ENCODE data around the gene FYN.

FYN gene

DNA sequence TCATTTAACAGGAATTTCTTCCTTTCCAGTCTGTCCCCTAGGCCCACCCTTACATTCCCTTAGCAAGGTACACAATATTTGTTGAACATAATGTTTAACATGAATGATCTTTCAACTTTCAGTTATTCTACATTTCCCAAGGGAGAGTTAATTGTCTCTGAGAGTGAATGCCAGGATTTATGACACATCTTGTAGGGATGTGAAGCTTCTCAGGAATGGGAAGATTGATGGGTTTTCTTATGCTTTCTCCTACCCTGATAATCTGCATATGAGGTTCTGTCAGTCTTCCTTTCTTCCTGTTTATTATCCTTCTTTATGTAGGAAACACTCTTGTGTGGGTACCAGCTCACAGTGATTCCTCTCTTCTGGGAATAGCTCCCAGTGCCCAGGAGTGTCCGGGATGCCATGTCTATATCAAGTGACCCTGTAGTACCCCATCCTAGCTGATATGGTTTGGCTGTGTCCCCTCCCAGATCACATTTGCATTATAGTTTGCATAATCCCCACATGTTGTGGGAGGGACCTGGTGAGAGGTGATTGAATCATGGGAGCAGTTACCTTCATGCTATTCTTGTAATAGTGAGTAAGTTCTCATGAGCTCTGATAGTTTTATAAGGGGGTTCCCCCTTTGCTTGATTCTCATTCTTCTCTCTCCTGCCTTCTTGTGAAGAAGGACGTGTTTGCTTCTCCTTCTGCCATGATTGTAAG, 7.1 kb upstream of the FYN start:
- DNase-seq: no peak

DNA sequence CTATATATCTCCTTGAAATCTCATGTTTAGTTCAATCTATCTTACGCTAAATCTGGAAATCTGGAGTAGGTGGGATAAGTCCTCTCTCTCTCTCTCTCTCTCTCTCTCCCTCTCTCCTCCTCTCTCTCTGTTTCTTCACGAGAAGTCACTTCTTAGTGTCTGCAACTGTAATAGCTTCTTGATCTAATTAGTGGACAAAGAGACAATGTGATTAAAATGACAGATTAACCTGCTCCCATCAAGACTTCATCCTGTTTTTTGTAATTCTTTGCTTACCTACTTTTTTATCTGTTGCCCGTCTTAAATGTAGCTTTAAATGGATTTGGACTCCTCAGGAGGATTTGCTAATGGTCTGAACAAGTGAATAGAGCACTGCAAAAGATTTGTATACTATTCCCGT, 2.5 kb upstream of the FYN start:
- no peak for DNase-seq

DNA sequence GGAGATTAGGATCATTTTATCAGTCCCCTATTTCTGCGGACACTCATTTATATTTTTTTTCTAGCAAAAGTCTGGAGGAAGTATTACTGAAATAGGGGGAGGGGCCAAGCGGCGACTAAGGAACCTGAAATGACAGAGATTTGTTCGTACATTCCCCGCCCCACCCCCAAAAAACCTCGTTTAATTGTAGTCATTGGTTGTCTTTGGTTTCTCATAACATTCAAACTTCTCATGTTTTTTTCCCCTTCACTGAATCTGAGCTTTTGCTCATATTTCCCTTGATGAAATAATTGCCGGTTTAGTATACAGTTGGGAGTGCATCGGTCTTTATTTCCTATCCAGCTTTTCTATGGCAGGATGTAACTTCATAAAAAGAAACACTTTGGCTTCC, 768 bp upstream of the FYN start:
- DNase-seq: peak; percentile 80

DNA sequence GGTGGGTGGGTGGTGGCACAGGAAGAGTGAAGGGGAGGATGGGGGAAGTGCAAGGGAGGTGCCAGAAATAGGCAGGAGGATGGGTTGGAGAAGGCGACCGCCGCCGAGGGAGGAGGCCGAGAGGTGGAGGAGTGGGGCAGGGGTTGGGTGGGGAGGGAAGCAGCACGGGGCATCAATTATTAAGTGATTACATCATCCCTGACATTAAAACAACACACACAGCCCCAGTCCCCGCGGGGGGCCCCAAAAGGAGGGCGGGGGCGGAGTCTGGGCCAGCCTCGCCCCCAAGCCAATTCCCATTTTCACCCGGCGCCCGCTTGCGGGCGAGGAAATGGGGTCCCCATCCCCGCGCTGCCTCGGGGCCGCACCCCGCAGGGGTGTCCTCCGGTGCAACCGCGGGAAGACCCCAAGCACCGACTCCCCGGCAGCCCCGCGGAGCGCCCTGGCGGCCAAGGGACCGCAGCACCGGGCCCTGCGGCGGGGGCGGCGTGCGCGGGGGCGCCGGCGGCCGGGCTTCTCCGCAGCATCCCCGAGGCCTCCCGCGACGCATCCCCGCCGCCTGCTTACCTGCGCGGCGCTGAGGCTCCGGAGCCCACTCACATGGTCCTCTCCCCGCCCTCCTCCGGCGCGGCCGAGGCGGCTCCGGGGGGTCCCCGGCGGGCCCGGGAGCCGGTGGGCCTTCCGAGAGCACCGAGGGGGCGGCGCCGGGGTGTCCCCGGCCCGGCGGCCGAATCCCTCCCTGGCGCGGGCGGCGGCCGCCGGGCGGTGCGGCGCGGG, 663 bp downstream of the FYN start:
- peak; percentile 75 for DNase-seq

DNA sequence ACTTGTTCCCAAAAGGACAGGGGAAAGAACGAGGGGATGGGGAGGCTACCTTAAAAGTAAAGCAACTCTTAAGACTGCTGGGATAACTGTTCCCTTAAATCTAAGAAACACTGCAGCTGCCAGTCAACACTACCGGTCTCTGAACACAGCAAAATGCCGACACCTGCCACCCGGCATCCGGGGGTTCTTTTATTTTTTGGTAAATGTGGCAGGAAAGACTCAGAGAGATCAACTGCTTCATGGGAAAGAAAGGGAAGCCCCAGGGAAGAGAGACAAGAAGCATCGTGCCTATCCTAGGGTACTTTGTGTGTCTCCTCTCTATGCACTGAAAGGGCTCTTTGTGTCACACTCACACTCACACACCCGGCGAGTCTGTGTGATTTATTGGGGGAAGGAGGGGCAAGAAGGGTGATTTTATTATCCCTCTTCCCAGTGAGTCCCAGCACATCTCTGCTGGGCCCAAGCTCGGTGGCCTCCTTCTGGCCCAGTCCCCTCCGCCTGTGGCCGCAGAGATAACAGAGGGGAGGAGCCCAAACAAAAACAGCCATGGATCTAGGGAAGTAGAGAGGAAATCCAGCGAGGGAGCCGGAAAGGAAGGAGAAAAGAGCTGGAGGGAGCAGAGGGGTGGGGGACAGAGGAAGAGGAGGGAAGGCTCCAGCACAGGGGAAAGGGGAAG, 1.4 kb downstream of the FYN start:
- DNase-seq: peak; percentile 24

DNA sequence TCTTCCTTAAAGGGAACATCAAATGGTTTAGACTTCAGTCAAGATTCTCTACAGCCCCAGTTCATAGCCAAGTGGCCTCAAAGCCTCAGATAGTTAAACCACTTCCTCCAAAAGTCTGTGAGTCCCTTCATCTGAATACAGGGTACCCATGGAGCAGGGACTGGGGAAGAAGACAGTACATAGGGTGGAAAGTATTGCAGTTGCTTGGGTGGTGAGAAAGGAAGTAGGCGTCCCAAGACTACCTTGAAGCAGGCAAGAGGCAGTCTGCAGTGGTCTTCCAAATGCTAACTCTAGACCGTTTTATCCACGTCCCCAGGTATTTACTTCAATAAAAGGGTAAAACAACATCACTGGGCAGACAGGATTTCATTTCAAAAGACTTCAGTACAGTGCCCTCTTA, 2.0 kb downstream of the FYN start:
- peak; percentile 22 for DNase-seq

DNA sequence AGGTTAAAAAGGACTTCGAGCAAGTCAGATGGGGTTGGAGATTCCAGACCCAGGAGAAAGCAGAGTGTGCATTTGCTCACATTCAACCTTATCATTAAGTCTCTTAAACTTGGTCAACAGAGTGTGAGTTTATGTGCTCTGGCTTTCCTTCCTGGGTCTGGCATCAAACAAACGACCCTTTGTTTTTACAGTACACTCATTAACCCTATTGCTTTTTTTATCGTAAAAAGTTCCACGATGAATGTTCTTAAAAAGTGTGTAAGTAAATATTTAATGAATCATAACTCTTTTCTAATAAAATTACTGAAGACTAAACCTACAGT, 2.5 kb downstream of the FYN start:
- no peak for DNase-seq

DNA sequence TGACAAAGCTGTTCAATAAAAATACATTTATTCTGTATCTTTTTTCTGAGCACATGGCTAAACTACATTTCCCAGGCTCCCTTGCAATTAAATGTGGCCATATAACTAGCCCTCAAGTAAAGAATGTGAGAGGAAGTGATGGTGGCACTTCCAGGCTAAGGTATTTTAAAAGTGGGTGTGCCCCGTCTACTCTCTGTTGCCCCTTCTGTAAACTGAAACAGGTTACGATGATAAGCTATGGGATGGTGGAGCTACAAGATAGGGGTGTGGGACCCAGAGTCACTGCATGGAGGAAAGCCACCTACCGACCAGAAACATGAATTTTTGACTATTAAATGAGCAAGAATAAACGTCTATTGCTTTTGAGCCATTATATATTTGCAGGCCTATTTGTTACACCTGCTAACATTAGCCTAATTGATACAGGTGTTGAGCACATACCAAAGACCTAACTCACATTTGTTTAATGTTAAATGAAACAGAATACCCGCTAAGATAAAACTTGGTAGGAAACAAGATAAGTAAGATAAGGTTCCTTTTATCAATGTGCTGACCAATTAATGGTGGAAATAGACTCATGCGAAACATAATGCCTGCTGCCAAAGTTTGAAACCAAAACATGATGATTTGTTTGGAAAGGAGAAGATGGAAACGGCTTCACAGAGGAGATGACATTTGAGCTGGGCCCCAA, 3.1 kb downstream of the FYN start:
- DNase-seq: no peak

DNA sequence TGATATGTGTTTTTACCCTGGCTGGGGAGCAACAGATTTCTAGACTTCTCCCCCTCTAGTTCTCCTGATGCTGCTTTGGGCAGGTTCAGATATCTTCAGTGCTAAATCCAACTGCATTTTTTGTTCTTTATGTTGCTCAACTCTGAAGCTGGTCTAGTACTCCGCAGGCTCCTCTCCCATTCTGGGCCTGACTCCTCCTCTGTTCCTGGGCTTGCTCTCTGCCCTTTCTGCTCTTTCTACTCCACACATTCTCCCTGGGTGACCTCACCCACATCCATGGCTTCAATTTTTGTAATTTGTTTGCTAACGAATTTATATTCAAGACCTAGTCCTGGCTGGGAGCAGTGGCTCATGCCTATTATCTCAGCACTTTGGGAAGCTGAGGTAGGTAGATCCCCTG, 6.4 kb downstream of the FYN start:
- DNase-seq: no peak

DNA sequence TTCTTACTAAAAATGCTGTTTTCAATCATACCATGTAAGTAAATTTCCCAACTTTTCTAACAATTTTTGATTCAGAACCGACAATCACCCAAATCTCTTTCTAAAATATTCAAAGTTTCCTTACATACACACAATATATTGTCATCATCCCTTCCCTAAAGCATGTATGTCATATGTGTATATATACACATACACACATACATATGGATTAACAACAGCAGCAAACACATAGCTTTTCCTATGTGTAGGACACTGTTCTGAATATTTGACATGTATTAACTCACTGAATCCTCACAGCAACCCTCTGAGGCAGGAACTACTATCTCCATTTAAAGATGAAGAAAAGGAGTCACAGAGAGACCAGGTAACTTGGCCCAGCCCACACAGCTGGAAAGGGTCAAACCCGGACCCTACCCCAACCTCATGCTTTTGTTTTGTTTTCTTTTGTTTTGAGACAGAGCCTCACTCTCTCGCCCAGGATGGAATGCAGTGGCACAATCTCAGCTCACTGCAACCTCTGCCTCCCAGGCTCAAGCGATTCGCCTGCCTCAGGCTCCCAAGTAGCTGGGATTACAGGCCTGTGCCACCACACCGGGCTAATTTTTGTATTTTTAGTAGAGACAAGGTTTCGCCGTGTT, 7.2 kb downstream of the FYN start:
- DNase-seq: no peak

DNA sequence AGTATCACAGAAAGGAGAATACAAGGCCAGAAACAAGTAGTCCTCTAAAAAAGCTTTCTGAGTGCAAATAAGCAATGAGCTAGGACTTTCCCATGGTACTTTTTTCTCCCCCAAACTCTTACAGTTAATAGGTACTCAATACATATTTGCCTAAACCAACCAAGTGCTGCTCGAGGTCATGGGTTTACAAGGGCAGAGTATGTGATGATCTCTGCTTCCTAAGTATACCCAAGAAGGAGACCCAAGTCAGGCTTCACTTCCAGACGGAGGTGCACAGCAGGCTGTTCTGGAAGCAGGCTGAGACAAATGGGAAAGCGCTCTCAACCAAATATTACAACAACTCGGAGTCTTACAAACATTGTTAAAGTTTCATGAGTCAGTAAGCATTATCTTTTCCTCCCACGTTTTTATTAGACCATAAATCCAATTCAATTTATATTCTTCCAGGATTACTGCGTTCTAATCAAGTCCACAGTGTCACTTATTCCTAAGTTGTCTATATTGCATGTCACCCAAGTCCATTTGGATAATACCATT, 8.1 kb downstream of the FYN start:
- DNase-seq: no peak

DNA sequence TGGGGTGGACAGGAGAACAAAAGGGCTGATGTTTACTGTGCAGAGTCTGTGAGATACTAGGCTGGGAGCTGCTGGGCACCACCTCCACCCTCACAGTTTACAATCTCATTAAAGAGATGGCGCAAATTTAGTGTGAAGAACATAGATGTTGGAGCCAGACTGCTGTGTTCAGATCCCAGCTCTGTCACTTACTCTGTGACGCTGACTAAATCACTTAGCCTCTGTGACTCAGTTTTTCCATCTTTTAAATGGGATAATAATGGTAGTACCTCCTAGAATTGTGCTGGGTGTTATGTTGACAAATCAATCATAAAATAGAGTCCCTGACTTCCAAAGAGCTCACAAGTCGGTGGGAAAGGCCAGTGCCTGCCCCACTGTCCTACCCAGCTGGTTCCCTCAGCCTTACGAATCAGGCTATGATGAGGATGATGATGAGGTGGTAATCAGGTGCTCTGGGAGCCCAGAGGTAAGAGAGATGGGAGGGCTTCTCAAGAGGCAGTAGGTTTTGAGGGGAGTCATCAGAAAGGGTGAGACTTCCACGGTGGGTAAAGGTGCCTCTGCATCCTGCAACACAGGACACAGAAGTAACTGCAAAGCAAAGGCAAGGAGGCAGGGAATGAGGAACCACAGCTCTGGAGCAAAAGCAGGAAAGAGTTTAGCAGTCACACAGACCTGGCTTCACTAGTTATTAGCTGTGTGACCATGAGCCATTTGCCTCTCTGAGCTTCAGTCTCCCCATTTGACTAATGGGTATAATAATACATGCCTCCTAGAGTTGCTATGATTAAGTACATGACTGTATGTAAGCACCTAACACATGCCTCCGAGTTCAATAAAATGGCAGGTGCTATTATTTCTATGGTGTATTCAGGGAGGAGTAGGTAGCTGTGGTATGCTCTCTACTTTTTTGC, 8.9 kb downstream of the FYN start:
- DNase-seq: no peak

DNA sequence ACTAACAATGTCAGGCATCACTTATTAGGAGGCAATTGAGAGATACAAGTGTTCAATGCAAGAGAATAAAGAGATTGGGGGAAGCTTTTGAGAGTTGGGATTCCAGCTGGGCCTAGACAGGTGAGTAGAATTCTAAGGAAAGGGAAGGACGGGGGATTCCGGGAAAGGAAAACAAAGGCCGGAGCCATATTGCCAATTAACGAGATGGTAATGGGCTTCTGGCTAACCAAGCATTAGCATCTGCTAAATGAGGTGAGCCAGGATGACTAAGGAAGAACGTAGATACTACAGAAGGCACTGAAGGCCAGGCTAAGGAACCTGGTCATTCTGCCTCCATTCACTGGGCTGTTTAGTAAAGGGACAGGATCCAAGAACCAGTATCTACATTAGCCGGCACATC, 10.5 kb downstream of the FYN start:
- DNase-seq: no peak

DNA sequence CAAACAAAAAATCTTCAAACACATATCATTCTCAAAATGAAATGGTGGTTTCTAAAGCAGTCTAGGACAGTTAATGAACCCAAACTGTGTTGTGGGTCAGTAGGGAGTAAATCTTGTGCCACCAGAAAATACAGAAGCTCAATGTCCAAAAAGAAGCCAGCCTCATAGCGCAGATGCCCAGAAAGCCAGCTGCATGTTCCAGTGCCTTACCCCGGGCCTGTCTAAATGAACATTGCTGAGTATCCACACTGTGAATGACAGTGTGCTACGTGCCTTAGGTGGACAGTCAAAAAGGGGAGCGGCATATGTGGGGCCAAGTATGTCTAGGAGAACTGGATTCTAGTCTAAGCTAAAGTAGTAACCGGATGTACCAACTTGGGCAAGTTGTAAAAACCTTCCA, 10.9 kb downstream of the FYN start:
- no peak for DNase-seq

DNA sequence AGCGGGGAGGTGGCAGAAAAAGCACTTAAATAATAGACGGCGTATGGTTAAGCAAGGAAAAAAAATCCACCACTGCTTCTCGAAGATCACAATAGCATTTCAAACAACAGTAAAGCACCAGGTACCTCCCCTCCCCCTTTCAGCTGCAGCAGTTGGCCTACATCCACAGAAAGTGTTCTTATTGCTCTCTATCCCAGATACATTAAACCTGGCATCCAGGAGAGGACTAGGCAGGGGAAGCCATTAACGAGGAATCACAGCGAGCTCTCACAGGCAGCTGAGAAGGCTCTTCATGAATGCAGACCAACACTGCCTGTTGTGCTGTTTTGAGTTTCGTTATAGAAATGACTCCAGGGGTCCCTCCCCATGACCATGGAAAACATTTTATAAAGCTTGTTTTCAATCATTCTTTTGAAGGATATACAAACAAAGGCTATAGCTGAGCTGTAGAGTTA, 11.8 kb downstream of the FYN start:
- no peak for DNase-seq

DNA sequence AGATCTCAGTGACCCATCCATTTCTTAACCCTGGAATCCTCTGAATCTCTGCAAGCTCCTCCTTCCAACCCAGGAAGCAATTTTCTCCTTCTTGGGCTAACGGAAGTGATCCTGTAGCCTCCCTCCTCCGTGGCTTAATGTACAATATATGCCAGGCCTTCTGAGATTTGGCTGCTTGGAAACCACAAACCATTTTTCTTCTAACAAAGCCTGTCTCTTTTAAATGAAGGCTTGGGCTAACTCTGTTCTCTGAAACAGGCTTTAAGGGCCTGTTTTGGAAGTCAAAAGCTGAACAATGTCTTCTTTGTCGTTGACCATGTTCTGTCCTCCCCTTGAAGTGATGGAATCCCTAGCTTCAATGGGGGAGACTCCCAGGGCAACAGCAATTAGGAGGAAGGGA, 14.9 kb downstream of the FYN start:
- no peak for DNase-seq

DNA sequence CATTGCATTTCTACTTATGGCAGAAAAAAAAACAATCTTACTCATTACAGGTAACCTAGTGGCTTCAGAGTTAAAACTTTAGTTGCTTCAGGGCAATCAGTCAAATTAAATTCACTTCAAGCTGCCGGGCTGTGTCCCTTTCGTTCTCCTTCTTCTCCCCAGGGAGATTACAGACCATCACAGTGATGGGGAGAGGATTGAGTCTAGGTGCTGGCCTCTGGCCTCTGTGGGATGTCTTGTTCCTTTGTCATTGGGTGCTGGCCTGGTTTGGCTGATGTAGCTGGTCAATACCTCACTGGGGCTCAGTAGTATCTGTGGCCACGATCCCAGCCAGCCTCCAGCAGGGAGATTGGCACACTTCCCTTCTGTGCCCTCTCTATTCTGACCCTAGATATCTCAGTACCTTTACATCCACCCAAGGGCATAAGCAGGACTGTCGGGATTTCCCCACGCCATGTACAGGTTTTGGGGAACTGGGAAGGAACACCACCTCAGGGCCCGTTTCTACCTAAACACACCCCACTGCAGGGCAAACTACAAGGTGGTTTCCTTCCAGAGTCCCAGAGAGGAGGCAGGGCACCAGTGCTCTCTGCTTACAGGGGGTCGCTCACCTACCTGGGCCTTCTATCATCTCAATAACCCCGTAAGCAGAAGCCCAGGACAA, 15.4 kb downstream of the FYN start:
- DNase-seq: no peak

DNA sequence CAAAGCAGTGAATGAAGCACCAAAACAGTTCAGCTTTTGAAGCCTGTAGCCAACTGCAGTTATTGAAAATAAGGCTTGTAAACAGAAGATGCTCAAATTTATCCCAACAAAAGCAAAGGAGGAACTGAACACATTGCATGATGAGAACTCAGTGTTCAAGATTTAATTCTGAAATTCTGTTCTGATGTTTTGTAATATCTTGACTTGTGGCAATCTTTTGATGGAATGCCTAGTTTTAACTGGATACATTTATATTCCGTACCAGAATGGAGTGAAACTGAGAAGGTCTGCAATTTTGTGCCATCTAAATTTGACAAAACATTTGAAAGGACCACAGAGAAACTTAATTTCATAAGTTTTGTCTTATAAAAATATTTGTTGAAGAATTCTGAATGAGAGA, 17.5 kb downstream of the FYN start:
- no peak for DNase-seq

DNA sequence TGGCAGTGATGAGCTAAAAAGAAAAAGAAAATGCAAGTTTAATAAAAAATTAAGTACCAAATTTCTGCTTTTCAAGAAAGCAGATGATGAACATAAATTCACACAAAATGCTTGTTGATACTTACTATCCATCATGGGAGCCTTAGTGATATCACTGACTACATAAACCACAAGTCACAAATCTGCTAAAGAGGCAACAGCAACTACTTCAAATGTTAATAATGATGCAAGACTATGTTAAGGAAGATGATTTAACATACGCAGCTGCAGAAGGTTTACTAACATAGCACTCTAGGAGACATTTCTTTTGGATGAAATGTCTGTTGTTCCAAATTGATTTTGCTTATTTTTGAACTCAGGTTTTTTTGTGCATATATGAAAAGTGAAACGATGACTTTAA, 18.6 kb downstream of the FYN start:
- no peak for DNase-seq

DNA sequence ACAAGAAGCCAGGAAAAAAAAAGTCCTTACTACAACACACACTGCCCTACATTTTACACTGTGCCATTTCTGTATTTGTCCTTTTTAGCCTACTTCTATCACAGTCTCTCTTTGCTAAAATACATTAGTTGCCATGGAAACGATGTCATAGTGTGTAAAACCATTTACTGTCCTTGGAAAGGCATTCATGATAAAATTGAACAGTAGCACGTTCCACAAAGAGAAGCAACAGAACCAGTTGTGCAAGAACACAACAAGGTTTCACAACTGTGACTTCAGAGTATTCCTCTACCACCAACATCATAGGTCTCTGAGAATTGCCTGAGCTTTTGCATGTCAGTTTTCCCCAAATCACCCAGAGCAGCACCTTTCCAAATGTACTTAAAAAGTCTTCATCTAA, 20.5 kb downstream of the FYN start:
- no peak for DNase-seq

DNA sequence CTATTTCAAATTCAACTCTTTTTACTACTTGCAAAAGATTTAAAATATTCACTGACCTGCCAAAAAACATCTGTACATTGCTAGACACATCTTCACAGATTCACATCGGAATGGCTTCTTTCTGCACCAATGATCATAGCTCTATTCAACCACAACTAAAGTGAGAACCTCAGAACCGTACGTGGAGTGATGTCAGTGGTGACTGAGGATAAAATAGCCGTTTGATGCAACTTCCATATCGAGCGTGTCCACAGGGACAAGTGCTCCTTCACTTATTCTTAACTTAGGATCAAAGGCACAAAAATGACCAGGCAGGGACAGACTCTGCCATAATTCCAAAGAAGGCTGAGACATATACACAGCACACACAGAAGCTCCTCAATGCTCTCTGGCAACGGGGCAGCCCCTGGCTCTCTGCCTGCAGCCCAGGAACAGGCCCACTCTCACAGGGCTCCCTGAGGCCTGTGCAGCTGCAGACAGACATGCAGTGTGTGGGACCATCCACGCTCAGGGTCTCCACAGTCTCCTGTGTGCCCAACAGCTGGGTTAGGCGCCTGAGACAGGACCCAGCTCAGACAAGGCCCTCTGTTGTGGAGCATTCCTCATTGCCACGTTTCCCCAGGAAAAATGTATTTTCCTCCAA, 22.8 kb downstream of the FYN start:
- DNase-seq: no peak
